GM19324 (cell line): ENCODE data around the gene BMP6.

ENCODE experiments used
- ATAC-seq: cut with Tn5 transposase; IDR thresholded peaks from one replicate; pipeline ENCODE4 v1.9.1; 2021; ENCODE audit warnings: mild to moderate bottlenecking, moderate library complexity; ENCODE audit not compliant: unreplicated experiment, low FRiP score

BMP6 gene

GRCh38 chr6:7707787-7708186 lies 18.1 kb upstream of the BMP6 start:
- no peak for ATAC-seq

- ATAC-seq = no peak
These were observed 6.5 kb upstream of the BMP6 start for GRCh38 chr6:7719364-7719850.

- ATAC-seq = no peak
These were observed 5.6 kb upstream of the BMP6 start for GRCh38 chr6:7720346-7720745.

- ATAC-seq = no peak
These were observed 4.2 kb upstream of the BMP6 start for GRCh38 chr6:7721649-7722048.

- no peak for ATAC-seq
These were observed 2.9 kb upstream of the BMP6 start for GRCh38 chr6:7723041-7723447.

- ATAC-seq = no peak
These were observed 2.3 kb upstream of the BMP6 start for GRCh38 chr6:7723554-7723953.

GRCh38 chr6:7725412-7725811 lies 487 bp upstream of the BMP6 start:
- no peak for ATAC-seq

GRCh38 chr6:7726416-7727085 lies 652 bp downstream of the BMP6 start:
- ATAC-seq = peak; percentile 25

- no peak for ATAC-seq
These were observed 1.4 kb downstream of the BMP6 start for GRCh38 chr6:7727086-7727945.

GRCh38 chr6:7727946-7728854 lies 2.3 kb downstream of the BMP6 start:
- no peak for ATAC-seq

GRCh38 chr6:7728855-7729590 lies 3.1 kb downstream of the BMP6 start:
- no peak for ATAC-seq

GRCh38 chr6:7730001-7730783 lies 4.3 kb downstream of the BMP6 start:
- no peak for ATAC-seq

- ATAC-seq = no peak
These were observed 4.9 kb downstream of the BMP6 start for GRCh38 chr6:7730784-7731227.

GRCh38 chr6:7731294-7731693 lies 5.4 kb downstream of the BMP6 start:
- ATAC-seq = no peak

- no peak for ATAC-seq
These were observed 6.3 kb downstream of the BMP6 start for GRCh38 chr6:7732228-7732627.

- ATAC-seq = no peak
These were observed 8.9 kb downstream of the BMP6 start for GRCh38 chr6:7734707-7735383.

GRCh38 chr6:7737106-7737505 lies 11.2 kb downstream of the BMP6 start:
- no peak for ATAC-seq

GRCh38 chr6:7737867-7738266 lies 12.0 kb downstream of the BMP6 start:
- no peak for ATAC-seq
